Esophagus squamous epithelium (tissue), 4 donors: Measurements from ENCODE around the gene MRPS6.
A peak's percentile ranks its signal among the peaks of the same experiment; 100 is the strongest.

Source experiments
- CTCF ChIP-seq, 6 experiments: fragments of 450-650 bp in 4 of 6; fragments of 200-600 bp in 2 of 6; sonication (generic) in 2 of 6; IDR thresholded peaks; one replicate each; pipeline ENCODE4 v1.5.1; 2016 to 2019; ENCODE audit warnings: antibody characterized with exemption in 6 of 6, mild to moderate bottlenecking in 4 of 6, moderate library complexity in 4 of 6
- POLR2A ChIP-seq, 4 donors: fragments of 450-650 bp; IDR thresholded peaks; one replicate each; pipeline ENCODE4 v1.6.1; 2017; ENCODE audit warnings: antibody characterized with exemption in 4 of 4, mild to moderate bottlenecking in 4 of 4, moderate library complexity in 3 of 4

- no peak for TF ChIP-seq CTCF (IDR thresholded peaks at IDR 0.05)
- peak in 2 of 4 donors; percentile 82 to 89 for TF ChIP-seq POLR2A (IDR thresholded peaks at IDR 0.05)
These were observed at the start of gene MRPS6, which contains the start of gene SLC5A3 for GRCh38 chr21:34073032-34073748.
